Spleen (tissue), 11 donors: Measurements from ENCODE around the gene DUSP11. TPM values are rescaled to one million over a fixed set of nuclear protein-coding genes. Genes with fewer than 3 reads are reported as not detected.

Experiments used
- DNase-seq: peaks from one replicate; pipeline ENCODE4 v3.0.0-alpha.2; 2020
- H3K27ac ChIP-seq, 8 donors: fragments of 200-600 bp; sonication (generic) in 7 of 8; 1 replicate in 4 of 8; 2 replicates in 4 of 8; pipeline versions ENCODE4 v1.5.0 to v1.8.0; 2016 to 2021; ENCODE audit warnings: inconsistent platforms in 4 of 8, mild to moderate bottlenecking in 4 of 8, moderate library complexity in 1 of 8
- H3K27me3 ChIP-seq, 7 donors: fragments of 200-600 bp; sonication (generic) in 6 of 7; replicated peaks in 1 of 7; 1 replicate in 4 of 7; 2 replicates in 3 of 7; pipeline versions ENCODE4 v1.5.0 to v1.8.0; 2016 to 2021; ENCODE audit warnings: inconsistent platforms in 3 of 7, mild to moderate bottlenecking in 1 of 7
- H3K36me3 ChIP-seq, 6 donors: fragments of 200-600 bp; sonication (generic) in 5 of 6; 1 replicate in 4 of 6; 2 replicates in 2 of 6; pipeline versions ENCODE4 v1.5.0 to v1.8.0; 2016 to 2021; ENCODE audit warnings: inconsistent platforms in 2 of 6
- H3K4me1 ChIP-seq, 6 donors: fragments of 200-600 bp; sonication (generic) in 5 of 6; 1 replicate in 3 of 6; 2 replicates in 3 of 6; pipeline versions ENCODE4 v1.5.0 to v1.8.0; 2016 to 2021; ENCODE audit warnings: inconsistent platforms in 3 of 6
- H3K4me3 ChIP-seq, 8 donors: fragments of 200-600 bp; sonication (generic) in 7 of 8; 1 replicate in 4 of 8; 2 replicates in 4 of 8; pipeline versions ENCODE4 v1.5.0 to v1.8.0; 2016 to 2021; ENCODE audit warnings: inconsistent platforms in 4 of 8, mild to moderate bottlenecking in 4 of 8, moderate library complexity in 2 of 8
- H3K9me3 ChIP-seq, 8 donors: fragments of 200-600 bp; sonication (generic) in 7 of 8; 1 replicate in 4 of 8; 2 replicates in 4 of 8; pipeline versions ENCODE4 v1.5.0 to v1.8.0; 2016 to 2021; ENCODE audit warnings: inconsistent platforms in 4 of 8
- POLR2A ChIP-seq, 3 donors: fragments of 450-650 bp; IDR thresholded peaks; one replicate each; pipeline ENCODE4 v1.5.1; 2017; ENCODE audit warnings: antibody characterized with exemption in 3 of 3, mild to moderate bottlenecking in 1 of 3
- POLR2AphosphoS5 ChIP-seq, 3 donors: sonication (generic); formaldehyde crosslinking; IDR thresholded peaks; one replicate each; pipeline ENCODE4 v1.5.1; 2017; ENCODE audit warnings: antibody characterized with exemption in 3 of 3
- WGBS, 5 donors: extraction: QIAGEN DNeasy Blood & Tissue Kit in 3 of 5; methylation state at CpG; one replicate each; pipeline versions ENCODE4 v1.1.5 to v1.1.7; 2013 to 2018; 5-methylcytosine and 5-hydroxymethylcytosine counted together
- intact Hi-C: fragments of 100-400 bp; cut with DNase I; formaldehyde crosslinking; loops from one replicate; pipeline ENCODE4 v1.15.0; 2023; ENCODE audit warnings: low total_unique reads
- polyA plus RNA-seq, 3 donors: library from polyadenylated mRNA; stranded (reverse); fragments of 200-250 nt; gene quantifications; one replicate each; pipeline ENCODE4 v1.2.1, GENCODE V29; 2013
- total RNA-seq, 7 donors: library from RNA; depleted of rRNA in 3 of 7; stranded (reverse); fragments of >200 nt in 3 of 7; fragmentation: NEBNext Ultra II Directional in 4 of 7; extraction: Animal tissue kit (Norgen Biotek cat#: 25700) in 4 of 7; gene quantifications; one replicate each; pipeline versions ENCODE4 v1.1.0 to v1.2.1, GENCODE V29; 2016 to 2021
- TF ChIP-seq, protein P1 (sequence below), 11 experiments: fragments of 200-600 bp in 7 of 11; fragments of 450-650 bp in 4 of 11; sonication (generic) in 4 of 11; IDR thresholded peaks in 8 of 11; conservative IDR thresholded peaks in 3 of 11; 1 replicate in 7 of 11; 2 replicates in 4 of 11; pipeline versions ENCODE4 v1.4.0 to v1.8.0; 2016 to 2021; ENCODE audit warnings: antibody characterized with exemption in 11 of 11, inconsistent platforms in 4 of 11, mild to moderate bottlenecking in 1 of 11
- donor health status: healthy with polysubstance abuse.
- donor health status: DM: no; HTN: no; CAD: no; lungs with moderate emphysema.
- donor health status: DM: no; HTN: no; CAD: no.
- donor health status: Bipolar disorder and iron deficiency.
- donor health status: healthy.
- donor health status: DM: no; HTN: no; CAD: no.
- donor health status: DM: yes; HTN: yes; CAD: no.

Gene DUSP11
- total and polyA plus RNA-seq, 10 donors, result 17.2 to 49.3 (median 26.4) TPM

DNA sequence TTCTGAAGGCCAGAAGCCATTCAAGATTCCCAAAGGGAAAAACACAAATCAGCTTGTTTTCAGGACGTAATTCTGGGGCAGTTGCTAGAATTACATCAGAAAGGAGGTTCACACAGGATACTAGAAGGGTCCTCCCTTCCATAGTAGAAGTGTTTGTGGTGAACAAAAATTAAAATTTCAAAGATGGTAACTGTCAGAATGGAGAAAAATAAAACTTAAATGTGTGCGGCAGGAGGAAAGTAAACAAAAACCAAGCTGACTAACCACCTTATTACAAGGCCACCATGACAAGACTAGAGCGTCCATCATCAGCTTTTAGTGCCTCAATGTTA lies 33.1 kb downstream of the DUSP11 start:
- intact Hi-C loops, result no loop called here
- TF ChIP-seq POLR2AphosphoS5 (IDR thresholded peaks at IDR 0.05) (no peak), POLR2A (IDR thresholded peaks at IDR 0.05) (no peak)
- TF ChIP-seq, protein P1, sequence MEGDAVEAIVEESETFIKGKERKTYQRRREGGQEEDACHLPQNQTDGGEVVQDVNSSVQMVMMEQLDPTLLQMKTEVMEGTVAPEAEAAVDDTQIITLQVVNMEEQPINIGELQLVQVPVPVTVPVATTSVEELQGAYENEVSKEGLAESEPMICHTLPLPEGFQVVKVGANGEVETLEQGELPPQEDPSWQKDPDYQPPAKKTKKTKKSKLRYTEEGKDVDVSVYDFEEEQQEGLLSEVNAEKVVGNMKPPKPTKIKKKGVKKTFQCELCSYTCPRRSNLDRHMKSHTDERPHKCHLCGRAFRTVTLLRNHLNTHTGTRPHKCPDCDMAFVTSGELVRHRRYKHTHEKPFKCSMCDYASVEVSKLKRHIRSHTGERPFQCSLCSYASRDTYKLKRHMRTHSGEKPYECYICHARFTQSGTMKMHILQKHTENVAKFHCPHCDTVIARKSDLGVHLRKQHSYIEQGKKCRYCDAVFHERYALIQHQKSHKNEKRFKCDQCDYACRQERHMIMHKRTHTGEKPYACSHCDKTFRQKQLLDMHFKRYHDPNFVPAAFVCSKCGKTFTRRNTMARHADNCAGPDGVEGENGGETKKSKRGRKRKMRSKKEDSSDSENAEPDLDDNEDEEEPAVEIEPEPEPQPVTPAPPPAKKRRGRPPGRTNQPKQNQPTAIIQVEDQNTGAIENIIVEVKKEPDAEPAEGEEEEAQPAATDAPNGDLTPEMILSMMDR (IDR thresholded peaks at IDR 0.05 in 8 of 11, conservative IDR thresholded peaks at IDR 0.05 in 3 of 11), result no peak
- DNase-seq, result no peak
- Histone ChIP-seq H3K9me3 (no peaks in the 10 kb centered on the region), H3K4me1 (peaks cover 0 to 5% (median 0%) of the 10 kb centered on the region in 6 donors), H3K27ac (peak overlapping the region; percentile 5 to 91 (median 76)), H3K27me3 (no peaks in the 10 kb centered on the region), H3K4me3 (no peak overlapping the region), H3K36me3 (peaks cover 0 to 86% (median 29%) of the 10 kb centered on the region in 6 donors)
- 74 to 80% (median 78%) methylated on average over 3 of the region's 3 CpGs for WGBS, 5 donors

DNA sequence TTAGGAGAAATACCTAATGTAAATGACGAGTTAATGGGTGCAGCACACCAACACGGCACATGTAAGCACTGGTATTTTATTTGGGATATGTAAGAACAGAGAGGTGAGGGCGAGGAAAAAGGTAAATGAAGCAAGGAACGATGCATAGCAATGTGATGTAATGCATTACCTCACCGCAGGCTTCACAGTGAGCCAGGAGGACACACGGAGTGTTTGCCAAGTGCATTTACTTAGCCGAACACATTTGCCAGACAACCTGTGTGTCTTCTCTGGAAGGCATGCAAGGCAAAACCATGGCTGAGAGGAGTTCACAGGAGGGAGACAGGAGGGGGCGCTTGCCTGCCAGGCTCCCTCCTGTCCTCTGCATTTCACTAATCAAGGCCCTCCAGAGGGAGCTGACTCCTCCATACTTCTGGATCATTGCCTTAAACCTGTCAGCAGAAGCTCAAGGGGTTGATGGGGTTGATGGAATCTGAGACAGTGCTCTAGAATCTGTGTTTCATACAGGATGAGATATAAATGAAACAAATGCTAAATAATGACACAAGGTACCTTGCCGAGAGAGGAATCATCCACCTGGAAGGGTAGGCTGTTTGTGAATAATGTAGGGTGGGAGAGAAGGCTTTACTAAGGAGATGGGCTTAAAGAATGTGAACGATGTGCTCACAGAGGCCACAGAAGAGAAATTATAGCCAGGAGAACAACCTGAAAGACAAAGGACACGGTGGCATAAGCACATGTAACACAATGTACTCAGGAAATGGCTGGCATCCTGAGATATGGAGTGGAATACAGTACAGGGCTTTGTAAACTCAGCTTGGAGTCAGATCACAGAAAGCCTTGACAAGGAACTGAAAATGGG lies 33.7 kb downstream of the DUSP11 start:
- no peak overlapping the region for H3K4me3 ChIP-seq
- intact Hi-C loops, result no loop called here
- DNase-seq, result peak; percentile 8
- H3K27me3 ChIP-seq, result no peaks in the 10 kb centered on the region
- TF ChIP-seq POLR2A (IDR thresholded peaks at IDR 0.05) (no peak), POLR2AphosphoS5 (IDR thresholded peaks at IDR 0.05) (peak in 1 of 3 donors; percentile 83)
- TF ChIP-seq, protein P1 (IDR thresholded peaks at IDR 0.05 in 8 of 11, conservative IDR thresholded peaks at IDR 0.05 in 3 of 11), result no peak
- peaks cover 0 to 88% (median 26%) of the 10 kb centered on the region in 6 donors for H3K36me3 ChIP-seq
- no peaks in the 10 kb centered on the region for H3K9me3 ChIP-seq
- WGBS, 5 donors, result 80 to 88% (median 82%) methylated on average over 11 of the region's 11 CpGs
- H3K27ac ChIP-seq, result peak overlapping the region; percentile 7 to 91 (median 76)
- peaks cover 0 to 5% (median 0%) of the 10 kb centered on the region in 6 donors for H3K4me1 ChIP-seq

GRCh38 chr2:73740767-73741166 lies 39.1 kb downstream of the DUSP11 start:
- WGBS, 5 donors, result 80 to 94% (median 87%) methylated on average over 2 of the region's 2 CpGs
- Histone ChIP-seq H3K4me1 (peaks cover 5 to 20% (median 16%) of the 10 kb centered on the region in 6 donors), H3K27ac (no peak overlapping the region), H3K36me3 (peaks cover 0 to 47% (median 7%) of the 10 kb centered on the region in 6 donors), H3K4me3 (no peak overlapping the region), H3K9me3 (peaks cover 0 to 5% (median 0%) of the 10 kb centered on the region in 8 donors), H3K27me3 (no peaks in the 10 kb centered on the region)
- intact Hi-C loops, result no loop called here
- peak; percentile 10 for DNase-seq
- TF ChIP-seq POLR2AphosphoS5 (IDR thresholded peaks at IDR 0.05), result no peak
- no peak for TF ChIP-seq POLR2A (IDR thresholded peaks at IDR 0.05)
- TF ChIP-seq, protein P1 (IDR thresholded peaks at IDR 0.05 in 8 of 11, conservative IDR thresholded peaks at IDR 0.05 in 3 of 11), result no peak

- peaks cover 8 to 35% (median 22%) of the 10 kb centered on the region in 6 donors for H3K4me1 ChIP-seq
- H3K27me3 ChIP-seq, result no peaks in the 10 kb centered on the region
- DNase-seq, result no peak
- H3K4me3 ChIP-seq, result no peak overlapping the region
- intact Hi-C loops, result no loop called here
- H3K36me3 ChIP-seq, result peaks cover 0 to 41% (median 7%) of the 10 kb centered on the region in 6 donors
- 93 to 97% (median 93%) methylated on average over 3 of the region's 3 CpGs for WGBS, 5 donors
- no peak overlapping the region for H3K27ac ChIP-seq
- TF ChIP-seq POLR2A (IDR thresholded peaks at IDR 0.05) (no peak), POLR2AphosphoS5 (IDR thresholded peaks at IDR 0.05) (no peak)
- TF ChIP-seq, protein P1 (IDR thresholded peaks at IDR 0.05 in 8 of 11, conservative IDR thresholded peaks at IDR 0.05 in 3 of 11), result no peak
- H3K9me3 ChIP-seq, result peaks cover 0 to 5% (median 0%) of the 10 kb centered on the region in 8 donors
These were observed 40.8 kb downstream of the DUSP11 start for GRCh38 chr2:73739101-73739500.
